ENCODE data around the gene TUBAL3. TPM values are rescaled to one million over a fixed set of nuclear protein-coding genes. Genes with fewer than 3 reads are reported as not detected.
A peak's percentile ranks its signal among the peaks of the same experiment; 100 is the strongest.

Gene TUBAL3
- total and polyA plus RNA-seq, 7 experiments from 2014 or later, result not detected

- intact Hi-C loops (cut with micrococcal nuclease), result no loop called here
- Mint-ChIP-seq H3K27me3 (peaks cover 0 to 8% (median 0%) of the 10 kb centered on the region in 5 donors), H3K4me1 (peaks cover 0 to 7% (median 4%) of the 10 kb centered on the region in 7 donors), H3K9me3 (peaks cover 0 to 3% (median 0%) of the 10 kb centered on the region in 11 donors), H3K27ac (no peak overlapping the region), H3K4me3 (no peak overlapping the region), H3K36me3 (no peaks in the 10 kb centered on the region)
- no peak overlapping the region for H3K27ac ChIP-seq (ENCODE audit: low read depth, low read length)
- CTCF ChIA-PET, result interaction anchor here (2.0 kb wide), 1 partner anchor 11 kb away, joined by 4 read pairs; no protein-coding TSS in a partner anchor
- no peaks in the 10 kb centered on the region for H3K4me1 ChIP-seq (ENCODE audit: control insufficient read depth in 2 of 2, insufficient read depth in 2 of 2, low read length in 2 of 2)
- H3K36me3 ChIP-seq (ENCODE audit: control insufficient read depth in 2 of 3, insufficient read depth in 3 of 3, low read length in 3 of 3), result no peaks in the 10 kb centered on the region
- no peak for DNase-seq
- POLR2A ChIA-PET, result no interaction called here
- H3K4me3 ChIP-seq (ENCODE audit: low read length), result no peak overlapping the region
- no peaks in the 10 kb centered on the region for H3K9me3 ChIP-seq (ENCODE audit: control insufficient read depth in 2 of 3, low read length in 3 of 3)
- ATAC-seq, result no peak
- peaks cover 0 to under 1% of the 10 kb centered on the region in 2 donors for H3K27me3 ChIP-seq (ENCODE audit: control insufficient read depth in 2 of 2, insufficient read depth in 2 of 2, low read length in 2 of 2)
Observed at GRCh38 chr10:5344746-5345145, 59.9 kb downstream of the TUBAL3 start.

- H3K4me3 Mint-ChIP-seq, result no peak overlapping the region
- H3K27me3 Mint-ChIP-seq, result peaks cover 0 to 12% (median 0%) of the 10 kb centered on the region in 5 donors
Observed at GRCh38 chr10:5343979-5344378, 60.6 kb downstream of the TUBAL3 start.

GRCh38 chr10:5343561-5343960, 61.1 kb downstream of the TUBAL3 start:
- H3K9me3 ChIP-seq (ENCODE audit: control insufficient read depth in 2 of 3, low read length in 3 of 3), result no peaks in the 10 kb centered on the region
- POLR2A ChIA-PET, result interaction anchor here (0.6 to 1.4 kb wide), 4 partner anchors 26 to 99 kb away, joined by 3 to 6 read pairs (median 4); no protein-coding TSS in a partner anchor
- H3K27me3 Mint-ChIP-seq, result peaks cover 0 to 11% (median 0%) of the 10 kb centered on the region in 5 donors
- no peaks in the 10 kb centered on the region for H3K36me3 ChIP-seq (ENCODE audit: control insufficient read depth in 2 of 3, insufficient read depth in 3 of 3, low read length in 3 of 3)
- intact Hi-C loops (cut with micrococcal nuclease), result loop anchor here in 1 of 2 donors (1.0 to 2.0 kb wide), 5 partner anchors 49 to 494 kb away; partner anchors contain the start of gene AKR1C3
- peaks cover 0 to 7% (median 4%) of the 10 kb centered on the region in 7 donors for H3K4me1 Mint-ChIP-seq
- ATAC-seq, result peak; percentile 44
- H3K4me1 ChIP-seq (ENCODE audit: control insufficient read depth in 2 of 2, insufficient read depth in 2 of 2, low read length in 2 of 2), result no peaks in the 10 kb centered on the region
- no peaks in the 10 kb centered on the region for H3K27me3 ChIP-seq (ENCODE audit: control insufficient read depth in 2 of 2, insufficient read depth in 2 of 2, low read length in 2 of 2)
- CTCF ChIA-PET, result interaction anchor here (0.6 to 2.0 kb wide), 11 partner anchors 10 to 529 kb away, joined by 3 to 9 read pairs (median 4); no protein-coding TSS in a partner anchor
- no peaks in the 10 kb centered on the region for H3K36me3 Mint-ChIP-seq
- no peak overlapping the region for H3K27ac ChIP-seq (ENCODE audit: low read depth, low read length)
- H3K4me3 ChIP-seq (ENCODE audit: low read length), result no peak overlapping the region
- no peak overlapping the region for H3K27ac Mint-ChIP-seq
- peak in 3 of 9 donors; percentile 5 to 18 (median 12) for DNase-seq
- peaks cover 0 to 3% (median 0%) of the 10 kb centered on the region in 11 donors for H3K9me3 Mint-ChIP-seq
- H3K4me3 Mint-ChIP-seq, result no peak overlapping the region

More at GRCh38 chr10:5343979-5344378, 60.6 kb downstream of the TUBAL3 start:
- H3K27ac ChIP-seq (ENCODE audit: low read depth, low read length), result no peak overlapping the region
- H3K36me3 ChIP-seq (ENCODE audit: control insufficient read depth in 2 of 3, insufficient read depth in 3 of 3, low read length in 3 of 3), result no peaks in the 10 kb centered on the region
- H3K27me3 ChIP-seq (ENCODE audit: control insufficient read depth in 2 of 2, insufficient read depth in 2 of 2, low read length in 2 of 2), result no peaks in the 10 kb centered on the region
- H3K4me3 ChIP-seq (ENCODE audit: low read length), result no peak overlapping the region
- DNase-seq, result no peak
- intact Hi-C loops (cut with micrococcal nuclease), result loop anchor here in 1 of 2 donors (1.0 to 2.0 kb wide), 5 partner anchors 50 to 495 kb away; partner anchors contain the start of gene AKR1C3
- no peak for ATAC-seq
- Mint-ChIP-seq H3K4me1 (peaks cover 0 to 7% (median 4%) of the 10 kb centered on the region in 7 donors), H3K27ac (peak overlapping the region in 2 of 9 donors; percentile 54 to 78), H3K9me3 (peaks cover 0 to 3% (median 0%) of the 10 kb centered on the region in 11 donors), H3K36me3 (no peaks in the 10 kb centered on the region)
- no peaks in the 10 kb centered on the region for H3K4me1 ChIP-seq (ENCODE audit: control insufficient read depth in 2 of 2, insufficient read depth in 2 of 2, low read length in 2 of 2)
- ChIA-PET POLR2A (interaction anchor here (0.6 to 1.4 kb wide), 3 partner anchors 50 to 99 kb away, joined by 3 to 6 read pairs (median 5); no protein-coding TSS in a partner anchor), CTCF (interaction anchor here (0.6 to 2.0 kb wide), 7 partner anchors 11 to 333 kb away, joined by 3 to 9 read pairs (median 4); no protein-coding TSS in a partner anchor)
- no peaks in the 10 kb centered on the region for H3K9me3 ChIP-seq (ENCODE audit: control insufficient read depth in 2 of 3, low read length in 3 of 3)

Other genes with a start within 250 kb of the TUBAL3 start
- gene AKR1C8, start 219.7 kb downstream of the TUBAL3 start, total RNA-seq, result 1 to 10 TPM in 2 of 5 experiments, under 1 TPM in 3; 0.69 to 3.1 (median 0.88) TPM
- gene AKR1C8, start 219.7 kb downstream of the TUBAL3 start, polyA plus RNA-seq, result not detected
- gene AKR1C4, start 208.0 kb downstream of the TUBAL3 start, total RNA-seq, result not detected
- gene AKR1C4, start 208.0 kb downstream of the TUBAL3 start, polyA plus RNA-seq, result not detected
- not detected for gene UCN3, start 39.9 kb downstream of the TUBAL3 start, total RNA-seq
- not detected for gene UCN3, start 39.9 kb downstream of the TUBAL3 start, polyA plus RNA-seq
- 10 to 100 TPM; 31.6 to 61.6 (median 33.2) TPM for gene NET1, start 7.7 kb upstream of the TUBAL3 start, total RNA-seq
- 10 to 100 TPM; 47.9 to 52.9 TPM for gene NET1, start 7.7 kb upstream of the TUBAL3 start, polyA plus RNA-seq
- not detected for gene CALML5, start 94.7 kb upstream of the TUBAL3 start, total RNA-seq
- not detected for gene CALML5, start 94.7 kb upstream of the TUBAL3 start, polyA plus RNA-seq
- gene CALML3, start 120.1 kb upstream of the TUBAL3 start, total RNA-seq, result not detected
- gene CALML3, start 120.1 kb upstream of the TUBAL3 start, polyA plus RNA-seq, result not detected

Measured in naive thymus-derived CD4-positive, alpha-beta T cell (primary cell).